Activated naive CD4-positive, alpha-beta T cell treated with anti-CD3 and anti-CD28 coated beads for 36 hours (primary cell): ENCODE results near the gene CLDN1. TPM values are rescaled to one million over a fixed set of nuclear protein-coding genes. Genes with fewer than 3 reads are reported as not detected.
A peak's percentile ranks its signal among the peaks of the same experiment; 100 is the strongest.

Source experiments
- CTCF ChIA-PET: fragments of 350-600 bp; sonication (Branson Sonifier 250); formaldehyde crosslinking; loops from one replicate; lab custom pipeline; 2021; ENCODE audit warnings: antibody characterized with exemption; lab: Charles Lee
- DNase-seq: peaks from one replicate; pipeline ENCODE4 v3.0.0-alpha.2; 2020
- H3K27ac Mint-ChIP-seq: one replicate; pipeline ENCODE4 v1.8.0; 2021; ENCODE audit warnings: mild to moderate bottlenecking, mixed read lengths
- H3K27me3 Mint-ChIP-seq: one replicate; pipeline ENCODE4 v1.8.0; 2021; ENCODE audit warnings: low read depth, mixed read lengths
- H3K36me3 Mint-ChIP-seq: one replicate; pipeline ENCODE4 v1.8.0; 2021; ENCODE audit warnings: low read depth, mixed read lengths
- H3K4me1 Mint-ChIP-seq: one replicate; pipeline ENCODE4 v1.8.0; 2021; ENCODE audit warnings: low read depth, mixed read lengths
- H3K4me3 Mint-ChIP-seq: one replicate; pipeline ENCODE4 v1.8.0; 2021; ENCODE audit warnings: mild to moderate bottlenecking, moderate library complexity, mixed read lengths
- H3K9me3 Mint-ChIP-seq: one replicate; pipeline ENCODE4 v1.8.0; 2021; ENCODE audit warnings: mixed read lengths
- intact Hi-C: fragments of 100-400 bp; cut with micrococcal nuclease; formaldehyde crosslinking; loops from one replicate; pipeline ENCODE4 v1.15.1; 2023
- total RNA-seq, 2 experiments: library from RNA; stranded (reverse); gene quantifications; one replicate each; pipeline ENCODE4 v1.2.3, GENCODE V29; 2021

CLDN1 gene
- total RNA-seq, 2 experiments from 2014 or later, result 0.88 to 0.96 TPM

- no peak overlapping the region for H3K4me3 Mint-ChIP-seq
- intact Hi-C loops, result loop anchor here (10.0 kb wide), 1 partner anchor 1022 kb away; no protein-coding TSS in a partner anchor
- CTCF ChIA-PET, result interaction anchor here (1.0 kb wide), 1 partner anchor 373 kb away, joined by 3 read pairs; no protein-coding TSS in a partner anchor
- peaks cover 10% of the 10 kb centered on the region for H3K4me1 Mint-ChIP-seq
- H3K36me3 Mint-ChIP-seq, result no peaks in the 10 kb centered on the region
- peaks cover 35% of the 10 kb centered on the region for H3K27me3 Mint-ChIP-seq
- no peak for DNase-seq
- no peaks in the 10 kb centered on the region for H3K9me3 Mint-ChIP-seq
- no peak overlapping the region for H3K27ac Mint-ChIP-seq
Observed at GRCh38 chr3:190326930-190327329, 4.7 kb upstream of the CLDN1 start.

- intact Hi-C loops, result loop anchor here (10.0 kb wide), 1 partner anchor 1022 kb away; no protein-coding TSS in a partner anchor
- DNase-seq, result no peak
- CTCF ChIA-PET, result interaction anchor here (1.0 kb wide), 1 partner anchor 374 kb away, joined by 3 read pairs; no protein-coding TSS in a partner anchor
- Mint-ChIP-seq H3K27me3 (peaks cover 40% of the 10 kb centered on the region), H3K9me3 (no peaks in the 10 kb centered on the region), H3K27ac (no peak overlapping the region), H3K36me3 (no peaks in the 10 kb centered on the region), H3K4me1 (peaks cover 13% of the 10 kb centered on the region), H3K4me3 (no peak overlapping the region)
Observed at GRCh38 chr3:190326361-190326760, 4.1 kb upstream of the CLDN1 start.

- peaks cover 43% of the 10 kb centered on the region for H3K27me3 Mint-ChIP-seq
- H3K4me3 Mint-ChIP-seq, result no peak overlapping the region
- CTCF ChIA-PET, result interaction anchor here (1.0 kb wide), 1 partner anchor 374 kb away, joined by 3 read pairs; no protein-coding TSS in a partner anchor
- peaks cover 13% of the 10 kb centered on the region for H3K4me1 Mint-ChIP-seq
- no peaks in the 10 kb centered on the region for H3K9me3 Mint-ChIP-seq
- no peaks in the 10 kb centered on the region for H3K36me3 Mint-ChIP-seq
- H3K27ac Mint-ChIP-seq, result no peak overlapping the region
- intact Hi-C loops, result loop anchor here (10.0 kb wide), 1 partner anchor 1021 kb away; no protein-coding TSS in a partner anchor
- DNase-seq, result no peak
Observed at GRCh38 chr3:190325923-190326322, 3.7 kb upstream of the CLDN1 start.

- no peak overlapping the region for H3K4me3 Mint-ChIP-seq
- CTCF ChIA-PET, result interaction anchor here (0.9 to 2.3 kb wide), 10 partner anchors 27 to 374 kb away, joined by 3 to 14 read pairs (median 4); no protein-coding TSS in a partner anchor
- H3K27me3 Mint-ChIP-seq, result peaks cover 40% of the 10 kb centered on the region
- no peaks in the 10 kb centered on the region for H3K9me3 Mint-ChIP-seq
- no peak for DNase-seq
- peaks cover 30% of the 10 kb centered on the region for H3K4me1 Mint-ChIP-seq
- intact Hi-C loops, result loop anchor here (5.0 to 10.0 kb wide), 3 partner anchors 99 to 1018 kb away; no protein-coding TSS in a partner anchor
- no peak overlapping the region for H3K27ac Mint-ChIP-seq
- no peaks in the 10 kb centered on the region for H3K36me3 Mint-ChIP-seq
Observed at GRCh38 chr3:190323246-190323626, 990 bp upstream of the CLDN1 start.

GRCh38 chr3:190322604-190323245 is 479 bp upstream of the CLDN1 start:
- Mint-ChIP-seq H3K9me3 (no peaks in the 10 kb centered on the region), H3K4me1 (peaks cover 30% of the 10 kb centered on the region), H3K36me3 (no peaks in the 10 kb centered on the region), H3K27ac (no peak overlapping the region), H3K4me3 (peak overlapping the region; percentile 47), H3K27me3 (peaks cover 40% of the 10 kb centered on the region)
- intact Hi-C loops, result loop anchor here (1.0 to 10.0 kb wide), 5 partner anchors 97 to 1018 kb away; no protein-coding TSS in a partner anchor
- DNase-seq, result no peak
- CTCF ChIA-PET, result interaction anchor here (0.7 to 2.3 kb wide), 20 partner anchors 14 to 375 kb away, joined by 3 to 14 read pairs (median 4); no protein-coding TSS in a partner anchor

- peaks cover 32% of the 10 kb centered on the region for H3K27me3 Mint-ChIP-seq
- peaks cover 30% of the 10 kb centered on the region for H3K4me1 Mint-ChIP-seq
- no peaks in the 10 kb centered on the region for H3K36me3 Mint-ChIP-seq
- intact Hi-C loops, result loop anchor here (5.0 to 10.0 kb wide), 3 partner anchors 102 to 1016 kb away; no protein-coding TSS in a partner anchor
- H3K27ac Mint-ChIP-seq, result no peak overlapping the region
- CTCF ChIA-PET, result interaction anchor here (1.0 to 2.3 kb wide), 2 partner anchors 14 to 95 kb away, joined by 3 to 14 read pairs; no protein-coding TSS in a partner anchor
- DNase-seq, result no peak
- no peaks in the 10 kb centered on the region for H3K9me3 Mint-ChIP-seq
- no peak overlapping the region for H3K4me3 Mint-ChIP-seq
Observed at GRCh38 chr3:190320594-190321362, 1.5 kb downstream of the CLDN1 start.

- Mint-ChIP-seq H3K27ac (no peak overlapping the region), H3K36me3 (no peaks in the 10 kb centered on the region), H3K27me3 (peaks cover 31% of the 10 kb centered on the region), H3K9me3 (no peaks in the 10 kb centered on the region), H3K4me3 (no peak overlapping the region), H3K4me1 (peaks cover 30% of the 10 kb centered on the region)
- DNase-seq, result peak; percentile 81
- intact Hi-C loops, result loop anchor here (1.0 to 10.0 kb wide), 8 partner anchors 13 to 1015 kb away; no protein-coding TSS in a partner anchor
- CTCF ChIA-PET, result interaction anchor here (1.0 kb wide), 1 partner anchor 359 kb away, joined by 3 read pairs; no protein-coding TSS in a partner anchor
Observed at GRCh38 chr3:190319660-190320059, 2.6 kb downstream of the CLDN1 start.

GRCh38 chr3:190318666-190319065 is 3.6 kb downstream of the CLDN1 start:
- Mint-ChIP-seq H3K36me3 (no peaks in the 10 kb centered on the region), H3K27ac (no peak overlapping the region), H3K4me3 (no peak overlapping the region), H3K27me3 (peaks cover 25% of the 10 kb centered on the region), H3K4me1 (peaks cover 30% of the 10 kb centered on the region), H3K9me3 (no peaks in the 10 kb centered on the region)
- DNase-seq, result no peak
- CTCF ChIA-PET, result interaction anchor here (1.0 to 1.1 kb wide), 2 partner anchors 97 to 358 kb away, joined by 3 read pairs; no protein-coding TSS in a partner anchor
- intact Hi-C loops, result loop anchor here (1.0 kb wide), 5 partner anchors 12 to 994 kb away; no protein-coding TSS in a partner anchor

GRCh38 chr3:190314741-190315140 is 7.5 kb downstream of the CLDN1 start:
- H3K27ac Mint-ChIP-seq, result no peak overlapping the region
- no peak for DNase-seq
- peaks cover 7% of the 10 kb centered on the region for H3K27me3 Mint-ChIP-seq
- no peak overlapping the region for H3K4me3 Mint-ChIP-seq
- no peaks in the 10 kb centered on the region for H3K9me3 Mint-ChIP-seq
- intact Hi-C loops, result no loop called here
- peaks cover 13% of the 10 kb centered on the region for H3K4me1 Mint-ChIP-seq
- no peaks in the 10 kb centered on the region for H3K36me3 Mint-ChIP-seq
- CTCF ChIA-PET, result no interaction called here

GRCh38 chr3:190309414-190309813 is 12.8 kb downstream of the CLDN1 start:
- DNase-seq, result no peak
- intact Hi-C loops, result loop anchor here (5.0 kb wide), 2 partner anchors 203 to 278 kb away; partner anchors contain the start of gene IL1RAP
- Mint-ChIP-seq H3K27me3 (peaks cover 4% of the 10 kb centered on the region), H3K27ac (no peak overlapping the region), H3K4me3 (no peak overlapping the region), H3K36me3 (no peaks in the 10 kb centered on the region), H3K4me1 (peaks cover 22% of the 10 kb centered on the region), H3K9me3 (no peaks in the 10 kb centered on the region)
- CTCF ChIA-PET, result no interaction called here

GRCh38 chr3:190308154-190308553 is 14.1 kb downstream of the CLDN1 start:
- H3K36me3 Mint-ChIP-seq, result no peaks in the 10 kb centered on the region
- H3K9me3 Mint-ChIP-seq, result no peaks in the 10 kb centered on the region
- peaks cover 4% of the 10 kb centered on the region for H3K27me3 Mint-ChIP-seq
- no peak overlapping the region for H3K27ac Mint-ChIP-seq
- intact Hi-C loops, result loop anchor here (5.0 kb wide), 2 partner anchors 204 to 279 kb away; partner anchors contain the start of gene IL1RAP
- no peak overlapping the region for H3K4me3 Mint-ChIP-seq
- peaks cover 22% of the 10 kb centered on the region for H3K4me1 Mint-ChIP-seq
- CTCF ChIA-PET, result no interaction called here
- no peak for DNase-seq
